ENCODE data around the gene ARSA. TPM values are rescaled to one million over a fixed set of nuclear protein-coding genes. Genes with fewer than 3 reads are reported as not detected.

ARSA gene
- total RNA-seq, 1 experiment from 2014 or later, result 11.3 TPM

- Histone ChIP-seq H3K4me3 (ENCODE audit: low read length) (no peak overlapping the region), H2AFZ (ENCODE audit: low read length) (no peak overlapping the region), H3K9me2 (replicated peaks; ENCODE audit: low read length) (no peaks in the 10 kb centered on the region), H3K4me1 (ENCODE audit: insufficient read depth, low read length) (no peaks in the 10 kb centered on the region), H4K20me1 (ENCODE audit: low read length) (no peaks in the 10 kb centered on the region), H3K9me3 (ENCODE audit: low read length) (no peaks in the 10 kb centered on the region), H3K36me3 (ENCODE audit: low read depth, low read length) (no peaks in the 10 kb centered on the region), H3K4me2 (ENCODE audit: low read length) (no peak overlapping the region), H3K27ac (ENCODE audit: low read length) (no peak overlapping the region), H3K79me2 (ENCODE audit: low read length) (no peaks in the 10 kb centered on the region), H3K9ac (ENCODE audit: low read length) (no peak overlapping the region), H3F3A (ENCODE audit: low read length, unreplicated experiment) (no peaks in the 10 kb centered on the region), H3K27me3 (ENCODE audit: low read length) (no peaks in the 10 kb centered on the region)
- ChIA-PET CTCF (no interaction called here), POLR2A (ENCODE audit: unreplicated experiment) (no interaction called here)
- DNase-seq (no peak), ATAC-seq (no peak)
- no TSS peak for BruUV-seq (replicated peaks)
- intact Hi-C loops (cut with micrococcal nuclease), result no loop called here
- TF ChIP-seq EZH2phosphoT487 (IDR thresholded peaks at IDR 0.05; ENCODE audit: borderline replicate concordance, low read length) (no peak), EZH2 (IDR thresholded peaks at IDR 0.05; ENCODE audit: low read length, unreplicated experiment) (no peak), CTCF (conservative IDR thresholded peaks at IDR 0.05; ENCODE audit: low read depth, low read length) (no peak)
Observed at GRCh38 chr22:50575426-50575941, 52.5 kb downstream of the ARSA start.

Other genes starting within 250 kb of the ARSA start
- 48.5 and 67.1 TPM in 2 replicates for gene SBF1, start 153.1 kb downstream of the ARSA start, total RNA-seq (2014; rRNA removed)
- 0.98 and 1.8 TPM in 2 replicates for gene ADM2, start 146.6 kb downstream of the ARSA start, total RNA-seq (2014; rRNA removed)
- gene MIOX, start 141.3 kb downstream of the ARSA start, total RNA-seq (2014; rRNA removed), result not detected in 2 replicates
- gene LMF2, start 120.5 kb downstream of the ARSA start, total RNA-seq (2014; rRNA removed), result 42.4 and 52.2 TPM in 2 replicates
- 75.4 and 92.1 TPM in 2 replicates for gene NCAPH2, start 119.9 kb downstream of the ARSA start, total RNA-seq (2014; rRNA removed)
- gene SCO2, start 102.6 kb downstream of the ARSA start, total RNA-seq (2014; rRNA removed), result 5.7 and 5.8 TPM in 2 replicates
- 12.3 and 21.8 TPM in 2 replicates for gene TYMP, start 98.1 kb downstream of the ARSA start, total RNA-seq (2014; rRNA removed)
- 0.35 TPM in 1 of 2 replicates, not detected in the other for gene KLHDC7B, start 82.3 kb downstream of the ARSA start, total RNA-seq (2014; rRNA removed)
- gene SYCE3, start 65.2 kb downstream of the ARSA start, total RNA-seq (2014; rRNA removed), result 1.3 TPM in 1 of 2 replicates, not detected in the other
- gene CPT1B, start 49.7 kb downstream of the ARSA start, total RNA-seq (2014; rRNA removed), result 13.1 and 17.5 TPM in 2 replicates
- gene CHKB, start 45.3 kb downstream of the ARSA start, total RNA-seq (2014; rRNA removed), result 27.0 and 31.5 TPM in 2 replicates
- 1.2 and 1.5 TPM in 2 replicates for gene MAPK8IP2, start 27.4 kb downstream of the ARSA start, total RNA-seq (2014; rRNA removed)
- gene SHANK3, start 44.7 kb upstream of the ARSA start, total RNA-seq (2014; rRNA removed), result 3.7 and 6.8 TPM in 2 replicates
- gene ACR, start 110.1 kb upstream of the ARSA start, total RNA-seq (2014; rRNA removed), result not detected in 2 replicates
- 6.3 and 6.6 TPM in 2 replicates for gene RABL2B, start 155.5 kb upstream of the ARSA start, total RNA-seq (2014; rRNA removed)